M059J (cell line): ENCODE measurements around the gene LPIN3. TPM values are rescaled to one million over a fixed set of nuclear protein-coding genes. Genes with fewer than 3 reads are reported as not detected.
"Not testable (repeated sequence)": the region's sequence is repeated elsewhere in the genome, so short reads cannot be mapped to it uniquely, and the experiment has no call there.

Source experiments
- DNase-seq: peaks from one replicate; pipeline ENCODE4 v3.0.0-alpha.2; 2012; ENCODE audit warnings: low read depth
- total RNA-seq: library from RNA; depleted of rRNA; stranded (reverse); fragments of >200 nt; shearing (Covaris generic); gene quantifications from 2 replicates; pipeline ENCODE4 v1.2.3, GENCODE V29; 2014; rRNA removed

Gene LPIN3, protein sequence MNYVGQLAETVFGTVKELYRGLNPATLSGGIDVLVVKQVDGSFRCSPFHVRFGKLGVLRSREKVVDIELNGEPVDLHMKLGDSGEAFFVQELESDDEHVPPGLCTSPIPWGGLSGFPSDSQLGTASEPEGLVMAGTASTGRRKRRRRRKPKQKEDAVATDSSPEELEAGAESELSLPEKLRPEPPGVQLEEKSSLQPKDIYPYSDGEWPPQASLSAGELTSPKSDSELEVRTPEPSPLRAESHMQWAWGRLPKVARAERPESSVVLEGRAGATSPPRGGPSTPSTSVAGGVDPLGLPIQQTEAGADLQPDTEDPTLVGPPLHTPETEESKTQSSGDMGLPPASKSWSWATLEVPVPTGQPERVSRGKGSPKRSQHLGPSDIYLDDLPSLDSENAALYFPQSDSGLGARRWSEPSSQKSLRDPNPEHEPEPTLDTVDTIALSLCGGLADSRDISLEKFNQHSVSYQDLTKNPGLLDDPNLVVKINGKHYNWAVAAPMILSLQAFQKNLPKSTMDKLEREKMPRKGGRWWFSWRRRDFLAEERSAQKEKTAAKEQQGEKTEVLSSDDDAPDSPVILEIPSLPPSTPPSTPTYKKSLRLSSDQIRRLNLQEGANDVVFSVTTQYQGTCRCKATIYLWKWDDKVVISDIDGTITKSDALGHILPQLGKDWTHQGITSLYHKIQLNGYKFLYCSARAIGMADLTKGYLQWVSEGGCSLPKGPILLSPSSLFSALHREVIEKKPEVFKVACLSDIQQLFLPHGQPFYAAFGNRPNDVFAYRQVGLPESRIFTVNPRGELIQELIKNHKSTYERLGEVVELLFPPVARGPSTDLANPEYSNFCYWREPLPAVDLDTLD
- 0.05 and 0.76 TPM in 2 replicates for total RNA-seq

DNA sequence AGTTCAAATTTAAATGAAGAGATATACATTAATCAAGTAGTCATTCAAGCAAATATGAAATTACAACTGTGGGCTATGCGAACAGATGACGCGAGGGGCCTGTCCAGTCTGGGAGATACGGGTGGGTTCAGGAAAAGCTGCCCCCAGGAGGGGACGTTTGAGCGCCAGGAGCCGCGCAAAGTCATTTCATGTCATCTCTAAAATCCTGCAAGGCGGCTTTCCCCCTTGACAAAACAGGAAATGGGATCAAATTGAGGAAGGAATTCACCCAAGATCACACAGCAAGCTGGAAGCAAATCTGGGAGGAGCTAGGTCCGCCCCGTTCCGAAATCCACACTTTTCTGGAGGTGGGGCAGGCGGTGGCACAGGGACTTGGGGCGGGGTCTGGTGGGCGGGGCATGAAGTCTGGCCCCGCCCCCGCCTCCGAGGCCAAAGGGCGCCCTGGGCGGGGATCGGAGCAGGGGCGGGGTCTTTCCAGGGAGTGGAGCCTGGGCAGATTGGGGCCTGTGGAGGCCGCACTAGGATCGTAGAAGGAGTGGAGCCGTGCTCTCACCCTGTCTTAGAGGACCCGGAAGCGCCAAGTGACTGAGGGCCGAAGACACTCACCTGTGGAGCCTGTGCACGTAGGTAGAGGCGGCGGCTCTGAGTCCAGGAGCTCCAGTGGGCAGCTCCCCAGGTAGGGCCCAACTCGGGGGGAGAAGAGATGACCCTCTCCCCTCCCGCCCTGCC is at the start of gene LPIN3:
TSS of gene LPIN3 (plus strand) at position 495 of the 729 bp plus-strand sequence. CDS start 4,983 bp downstream, outside the sequence.
- DNase-seq: peak; percentile 80

DNA sequence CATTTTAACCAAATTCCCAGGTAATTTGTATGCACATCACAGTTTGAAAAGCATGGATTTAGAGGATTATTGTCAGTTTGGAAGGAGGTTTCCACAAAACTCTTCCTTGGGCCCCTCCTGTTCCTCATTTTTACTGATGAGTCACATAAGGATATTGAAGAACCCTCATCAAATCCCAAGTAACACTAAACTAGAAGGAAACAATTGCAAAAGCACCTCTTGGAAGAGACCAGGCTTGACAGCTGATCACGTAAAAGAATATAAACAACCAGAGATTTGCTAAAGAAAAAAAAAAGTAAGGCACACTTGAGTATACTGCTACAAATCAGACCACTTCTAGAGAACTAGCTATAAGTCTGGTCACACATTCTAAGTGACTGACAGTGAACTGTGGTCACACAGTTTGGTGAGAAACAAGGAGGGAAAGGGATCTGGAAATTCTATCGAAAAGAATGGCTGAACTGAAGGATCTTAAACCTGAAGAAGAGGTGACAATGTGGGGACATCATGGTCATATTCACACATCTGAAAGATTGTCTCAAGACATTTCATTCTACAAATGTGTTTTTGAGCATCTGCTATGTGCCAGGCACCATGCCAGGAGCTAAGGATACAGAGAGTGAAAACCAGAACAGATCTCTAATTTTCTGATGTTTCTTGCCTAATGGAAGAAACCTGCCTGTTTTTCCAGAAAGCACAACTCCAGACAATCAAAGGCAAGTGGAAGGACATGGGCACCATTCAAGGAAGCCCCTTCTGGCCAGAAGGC is 47.2 kb upstream of the LPIN3 start:
- DNase-seq: no peak

DNA sequence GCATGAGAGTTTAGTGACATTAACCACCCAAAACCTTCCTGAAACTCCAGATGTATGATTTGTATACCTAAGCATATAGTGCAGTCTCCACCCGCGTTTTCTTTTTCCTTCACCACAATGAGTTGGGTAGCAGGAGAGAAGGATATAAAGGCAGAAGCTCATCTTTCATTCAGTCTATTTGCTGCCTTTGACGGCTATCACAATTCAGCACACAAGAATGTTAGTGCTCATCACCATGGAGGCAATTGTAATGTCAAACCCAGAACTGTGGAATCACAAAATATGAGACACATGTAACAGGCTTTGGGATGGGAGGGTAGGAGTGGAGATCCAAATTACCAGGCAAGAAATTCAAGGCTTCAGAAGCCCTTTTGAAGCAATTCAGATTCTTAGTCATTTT is 40.7 kb upstream of the LPIN3 start:
- no peak for DNase-seq

DNA sequence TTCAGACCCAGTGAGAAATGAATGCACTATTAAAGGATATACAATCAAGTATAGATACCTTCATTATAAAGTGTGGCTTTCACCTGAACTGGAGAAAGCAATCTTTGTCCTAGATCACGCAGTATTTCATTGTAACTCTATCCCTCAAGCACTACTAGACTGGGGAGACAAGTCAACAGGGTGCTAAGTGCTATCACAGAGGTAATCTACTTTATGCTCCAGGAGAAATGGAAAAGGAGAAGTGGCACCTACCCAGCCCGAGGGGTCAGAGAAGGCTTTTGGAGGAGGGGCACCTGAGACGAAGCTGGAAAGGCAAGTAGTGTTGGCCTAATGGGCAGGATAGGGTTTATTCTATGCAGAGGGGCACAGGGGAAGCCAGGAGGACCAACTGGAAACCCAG is 40.2 kb upstream of the LPIN3 start:
- DNase-seq: no peak

DNA sequence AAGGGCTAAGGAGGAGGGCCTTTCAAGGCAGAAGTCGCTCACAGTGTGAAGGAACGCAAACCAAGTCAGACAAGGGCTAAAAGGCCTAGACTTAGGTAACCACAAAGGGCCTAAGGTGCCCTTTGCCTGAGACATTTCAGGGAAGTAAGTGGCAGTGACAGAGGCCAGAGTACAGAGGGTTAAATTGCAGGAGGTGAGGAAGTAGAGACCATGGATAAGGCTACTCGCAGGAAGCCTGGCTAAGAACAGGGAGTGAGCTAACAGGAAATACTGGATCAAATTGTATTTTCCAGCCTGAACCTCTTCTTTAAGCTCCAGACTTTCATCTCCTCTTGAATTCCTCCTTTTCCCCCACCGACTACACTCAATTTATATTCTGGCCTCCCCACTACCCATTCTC is 39.7 kb upstream of the LPIN3 start:
- no peak for DNase-seq

DNA sequence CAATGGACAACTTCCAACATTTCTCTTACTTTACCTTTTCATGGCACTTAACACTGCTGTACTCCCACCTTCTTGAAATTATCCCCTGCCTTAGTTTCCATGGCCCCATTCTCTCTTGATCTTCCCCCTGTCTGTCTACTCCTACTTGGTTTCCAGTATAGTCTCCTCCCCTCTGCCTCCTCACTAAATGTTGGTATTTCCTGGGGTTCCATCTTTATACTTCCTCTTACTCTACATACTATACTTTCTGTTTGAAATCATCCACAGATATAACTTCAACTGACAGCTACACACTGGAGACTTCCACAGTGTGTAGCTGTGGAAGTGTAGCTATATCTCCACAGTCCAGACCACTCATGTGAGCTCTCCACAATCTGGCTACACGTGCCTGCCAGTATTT is 36.6 kb upstream of the LPIN3 start:
- no peak for DNase-seq

DNA sequence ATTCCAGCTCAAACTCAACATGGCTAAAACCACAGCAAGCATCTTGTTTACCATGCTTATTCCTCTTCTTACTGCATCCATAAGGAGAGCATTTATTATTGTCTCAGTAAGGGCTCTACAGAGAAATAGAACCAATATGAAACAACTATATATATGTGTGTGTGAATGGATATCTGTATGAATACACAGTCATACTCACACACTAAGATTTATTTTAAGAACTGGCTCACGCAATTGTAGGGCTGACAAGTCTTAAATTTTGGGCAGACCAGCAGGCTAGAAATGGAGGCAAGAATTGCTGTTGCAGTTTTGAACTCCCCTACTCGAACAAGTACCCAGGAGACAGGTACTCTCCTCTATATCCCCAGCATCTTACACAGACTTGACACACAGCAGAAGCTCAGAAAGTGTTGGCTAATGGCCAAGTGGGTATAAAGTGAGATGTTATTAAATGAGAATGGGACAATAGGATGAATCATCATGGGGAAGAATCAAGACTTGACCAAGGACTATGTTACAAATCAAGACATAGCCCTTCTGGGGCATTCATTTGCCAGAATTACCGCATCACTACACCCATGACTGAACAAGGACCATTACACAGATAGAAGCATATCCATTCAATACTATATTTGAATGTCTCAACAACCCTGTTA is 36.1 kb upstream of the LPIN3 start:
- peak; percentile 32 for DNase-seq

DNA sequence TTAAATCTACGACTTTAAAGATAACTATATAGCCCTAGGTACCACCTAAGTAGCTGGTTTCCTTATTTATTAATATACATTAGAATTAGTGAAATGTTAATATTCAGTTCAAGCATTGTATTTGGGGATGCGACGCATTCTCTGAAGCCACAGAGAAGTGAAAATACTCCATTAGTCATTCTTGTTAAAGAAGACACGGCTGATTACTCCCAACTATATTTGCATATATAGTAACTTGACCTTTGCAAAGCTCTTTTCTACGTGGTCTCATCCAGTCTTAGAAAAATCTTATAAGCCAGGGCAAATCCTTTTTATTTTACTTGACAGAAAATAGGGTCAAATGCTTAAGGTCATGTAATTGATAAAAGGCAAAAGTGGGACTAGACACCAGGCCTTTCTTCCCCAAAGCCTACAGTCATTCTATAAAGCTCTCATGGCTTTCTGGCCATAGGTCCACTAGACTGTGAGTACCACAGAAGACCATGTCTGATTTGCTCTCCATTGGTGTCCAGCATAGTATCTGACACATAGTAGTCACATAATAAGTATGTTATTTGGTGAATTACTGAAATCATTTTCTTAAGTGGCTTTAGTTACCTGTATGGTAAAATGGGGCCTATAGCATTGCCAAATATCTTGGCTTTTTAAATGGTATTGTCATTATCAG is 34.4 kb upstream of the LPIN3 start:
- peak; percentile 48 for DNase-seq

DNA sequence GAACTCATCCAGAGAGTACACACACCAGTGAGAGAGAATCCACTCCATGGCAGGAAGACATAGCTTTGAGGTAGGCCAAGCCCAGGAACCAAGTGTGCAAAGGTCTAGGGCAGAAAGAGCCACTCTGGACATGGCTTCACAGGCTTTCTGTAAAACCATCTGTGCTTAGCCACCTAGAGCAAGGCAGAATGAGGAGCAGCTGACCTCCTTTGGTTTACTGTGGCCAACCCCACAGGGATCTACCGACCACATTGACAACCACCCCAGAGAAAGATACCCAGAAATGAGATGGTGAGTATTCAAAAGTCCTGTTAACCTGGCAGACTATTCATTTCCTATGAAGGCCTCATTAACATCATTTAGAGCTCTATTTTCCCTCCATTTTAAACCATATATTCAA is 33.6 kb upstream of the LPIN3 start:
- DNase-seq: no peak

DNA sequence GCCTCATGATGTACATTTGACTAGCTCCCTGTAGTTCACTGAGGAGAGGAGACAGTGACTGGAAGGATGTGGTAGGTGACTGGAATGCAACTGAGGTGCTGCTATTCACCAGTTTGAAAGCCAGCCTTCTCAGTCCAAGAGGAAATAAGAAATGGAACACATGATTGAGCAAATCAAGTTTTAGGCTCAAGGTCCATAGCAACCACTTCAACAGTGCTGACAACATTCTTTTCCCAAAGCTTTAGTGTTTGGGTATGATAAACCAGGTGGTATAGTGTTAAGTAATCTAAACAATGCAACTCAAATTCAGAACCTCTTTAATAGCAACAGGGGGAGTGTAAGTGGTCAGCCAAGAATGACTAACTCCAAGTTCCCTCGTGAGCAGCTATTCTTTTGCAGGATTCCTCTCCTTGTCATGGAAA is 32.3 kb upstream of the LPIN3 start:
- peak; percentile 94 for DNase-seq

DNA sequence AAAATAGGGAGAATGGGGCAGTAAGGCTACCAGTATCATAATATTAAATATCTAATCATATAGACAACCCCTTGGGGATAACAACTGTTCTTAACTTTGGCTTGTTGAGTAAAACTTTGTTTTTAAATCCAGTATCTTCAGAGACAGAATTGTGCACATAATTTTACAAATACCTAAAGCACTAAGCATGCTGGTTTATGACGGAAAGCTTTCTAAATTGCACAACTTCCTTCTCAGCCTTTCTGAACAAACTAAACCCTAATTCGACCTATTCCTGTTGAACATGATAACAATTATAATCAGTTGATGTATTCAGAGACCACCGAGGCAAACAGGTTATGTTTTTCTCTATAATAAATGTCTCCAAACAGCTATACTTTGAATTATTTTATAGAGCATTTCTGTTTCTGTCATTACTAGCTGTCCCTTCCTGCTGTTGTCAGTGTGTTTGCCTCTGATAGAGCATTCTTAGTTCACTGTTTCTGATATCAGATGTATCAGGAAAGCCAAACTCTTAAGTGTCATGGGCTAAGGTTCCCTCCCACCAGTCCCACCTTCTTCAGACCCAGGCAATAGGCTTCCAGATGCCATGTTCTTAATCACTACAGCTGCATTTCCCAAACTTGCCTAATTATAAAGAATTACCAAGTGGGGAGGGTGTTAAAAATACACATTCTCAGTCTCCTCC is 31.8 kb upstream of the LPIN3 start:
- DNase-seq: no peak

DNA sequence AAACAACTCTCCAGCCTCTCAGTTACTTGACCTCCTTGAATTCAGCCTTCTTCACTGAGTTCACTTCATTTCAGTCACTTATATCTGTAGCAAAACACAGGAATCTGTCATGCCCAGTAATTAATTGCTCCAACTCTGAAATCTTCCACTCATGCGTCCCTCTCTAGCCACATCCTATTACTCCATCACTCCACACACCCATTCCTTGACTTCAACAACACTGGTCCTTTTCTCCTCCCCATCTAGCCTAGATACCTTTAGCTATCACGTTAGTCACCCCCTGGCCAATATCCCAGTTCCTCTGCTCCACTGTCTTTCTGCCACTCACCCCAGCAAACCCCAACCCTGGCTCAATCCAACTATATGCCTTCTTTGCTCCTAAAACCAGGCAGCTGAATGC is 30.8 kb upstream of the LPIN3 start:
- peak; percentile 99 for DNase-seq

DNA sequence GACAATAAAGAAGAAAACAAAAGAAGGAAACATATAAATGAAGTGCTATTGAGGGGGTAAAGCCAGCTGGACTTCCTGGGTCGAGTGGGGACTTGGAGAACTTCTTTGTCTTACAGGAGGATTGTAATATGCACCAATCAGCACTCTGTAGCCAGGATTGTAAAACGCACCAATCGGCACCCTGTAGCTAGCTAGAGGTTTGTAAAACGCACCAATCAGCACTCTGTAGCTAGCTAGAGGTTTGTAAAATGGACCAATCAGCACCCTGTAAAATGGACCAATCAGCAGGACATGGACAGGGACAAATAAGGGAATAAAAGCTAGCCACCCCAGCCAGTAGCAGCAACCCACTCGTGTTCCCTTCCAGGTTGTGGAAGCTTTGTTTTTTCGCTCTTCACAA is 28.6 kb upstream of the LPIN3 start:
- not testable (repeated sequence) for DNase-seq

DNA sequence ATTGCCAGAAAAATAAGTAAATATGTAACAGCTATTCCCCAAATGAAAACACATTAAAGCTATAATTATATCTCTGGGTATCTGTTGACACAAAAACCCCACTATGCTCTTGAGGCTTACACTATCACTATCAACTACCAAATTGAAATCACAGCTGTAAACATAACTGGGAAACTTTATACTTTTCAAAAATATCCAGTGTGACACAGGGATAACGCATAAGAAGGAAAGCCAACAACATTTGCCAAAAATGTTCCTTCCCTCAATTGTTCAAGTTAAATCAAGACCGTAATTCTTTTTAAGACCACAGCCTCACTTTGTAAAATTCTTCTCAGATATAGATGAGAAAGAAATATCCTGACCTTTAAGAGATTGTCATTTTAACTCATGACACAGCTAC is 26.2 kb upstream of the LPIN3 start:
- no peak for DNase-seq

DNA sequence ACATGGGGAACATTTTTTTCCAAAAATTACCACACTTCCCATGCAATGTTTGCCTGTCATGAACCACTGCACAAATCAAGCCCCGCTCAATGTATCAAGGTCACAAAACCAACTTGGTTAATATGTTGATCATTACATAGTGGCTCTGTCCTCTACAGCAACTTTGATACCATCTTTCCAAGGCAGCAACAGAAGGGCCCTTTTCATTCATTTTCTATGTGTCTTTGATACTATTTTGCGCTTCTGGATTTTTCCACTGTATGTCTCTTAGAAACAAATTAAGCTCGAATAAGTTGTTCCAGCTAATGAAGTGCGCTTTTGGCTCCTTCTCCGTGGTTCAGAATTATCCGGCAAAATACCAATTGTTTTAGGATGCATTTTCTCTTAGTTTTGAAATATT is 24.6 kb upstream of the LPIN3 start:
- DNase-seq: no peak

DNA sequence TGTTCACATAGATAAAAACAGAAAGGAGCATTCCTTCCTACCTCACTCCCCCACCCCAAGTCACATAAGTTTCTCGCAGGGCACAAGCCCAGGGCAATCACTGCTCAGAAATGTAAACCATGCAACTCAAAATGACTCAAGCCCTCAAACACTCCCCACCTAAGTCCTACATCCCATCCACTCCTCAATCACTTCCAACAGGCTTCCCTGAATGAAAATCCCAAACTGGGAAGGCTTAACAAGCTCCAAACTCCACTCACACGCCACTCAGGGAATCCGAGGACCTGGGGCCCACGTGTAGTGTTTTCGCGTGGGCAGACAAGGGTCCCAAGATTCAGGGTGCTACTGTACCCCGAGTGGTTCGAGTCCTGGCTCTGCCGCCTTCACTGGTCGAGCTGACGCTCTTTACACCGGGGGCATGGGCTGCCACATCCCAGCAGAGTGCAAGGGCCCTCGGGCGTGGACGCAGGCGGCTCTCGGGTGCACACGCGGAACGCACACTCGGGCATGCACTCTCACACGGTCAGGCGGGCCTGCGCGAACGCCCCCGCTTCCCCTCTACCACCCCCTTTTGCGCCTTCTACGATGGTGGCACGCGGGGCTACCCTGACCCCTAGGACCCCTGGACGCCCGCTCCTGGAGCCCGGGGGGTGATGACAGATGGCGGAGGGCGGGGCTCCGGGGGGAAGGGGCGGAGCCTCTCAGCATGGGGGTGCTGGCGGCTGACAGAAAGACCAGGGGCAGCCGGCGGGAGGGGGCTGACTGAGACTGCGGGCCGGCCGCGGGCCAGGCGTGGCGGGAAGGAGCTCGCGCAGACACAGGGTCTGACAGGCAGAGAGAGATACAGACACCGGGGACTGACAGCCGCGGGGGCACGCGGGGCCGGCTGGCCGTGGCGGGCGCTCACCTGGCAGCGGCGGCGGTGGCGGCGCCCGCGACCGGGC is 23.7 kb upstream of the LPIN3 start:
- peak; percentile 94 for DNase-seq

DNA sequence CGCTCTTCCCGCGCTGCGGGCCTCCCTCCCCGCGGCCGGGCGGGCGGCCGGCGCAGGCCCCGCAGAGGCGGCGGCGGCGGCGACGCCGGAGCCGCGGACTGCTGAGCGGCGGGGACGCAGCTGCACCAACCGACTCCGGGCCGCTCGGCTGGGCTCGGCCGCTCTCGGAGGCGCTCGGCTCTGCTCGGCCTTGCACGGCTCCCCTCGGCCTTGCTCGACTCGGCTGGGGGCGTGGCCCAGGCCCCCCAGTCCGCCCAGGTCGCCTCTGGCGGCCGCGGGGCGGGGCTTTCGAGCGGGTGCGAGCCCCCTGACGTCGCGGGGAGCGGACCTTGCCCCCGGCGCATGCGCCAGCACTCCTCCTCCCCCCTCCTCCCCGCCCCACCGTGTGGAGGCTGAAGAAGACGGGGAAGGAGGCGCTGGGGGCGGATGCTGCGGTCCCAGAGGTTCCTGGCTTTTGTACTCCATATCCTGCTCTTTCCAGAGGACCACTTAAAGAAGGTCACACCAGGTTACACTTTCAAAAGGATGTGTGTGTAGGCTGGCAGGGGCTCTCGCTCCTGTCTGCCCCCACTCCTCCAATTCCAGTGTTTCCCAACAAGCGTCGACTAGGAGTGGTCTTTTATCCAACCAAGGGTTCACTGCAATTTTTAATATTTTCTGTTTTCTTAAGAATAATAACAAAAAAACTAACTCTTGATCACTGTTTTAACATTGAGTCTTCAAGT is 22.9 kb upstream of the LPIN3 start, which contains the start of gene ZHX3:
TSS of gene ZHX3 (minus strand) at position 186 of the 725 bp plus-strand sequence. CDS start 112,815 bp downstream, outside the sequence.
- peak; percentile 98 for DNase-seq

DNA sequence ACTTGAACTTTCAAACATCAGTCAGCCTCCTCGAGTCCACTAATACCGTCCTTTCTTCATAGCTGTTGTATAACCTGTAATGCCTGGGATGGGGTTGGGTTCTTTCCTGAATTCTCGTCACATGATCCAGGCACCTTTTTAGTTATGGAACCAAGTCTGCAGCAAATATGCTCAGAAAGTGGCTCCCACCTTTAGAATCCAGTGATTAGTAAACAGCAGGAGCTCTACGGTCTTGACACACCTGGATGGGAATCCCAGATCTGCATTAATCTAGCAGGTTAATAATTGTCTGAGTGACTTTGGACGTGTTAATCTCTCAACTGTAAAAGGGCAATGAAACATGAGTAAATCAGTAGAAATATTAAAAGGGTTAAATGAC is 22.4 kb upstream of the LPIN3 start:
- no peak for DNase-seq
